Activated CD8-positive, alpha-beta memory T cell treated with anti-CD3 and anti-CD28 coated beads, Interleukin-2, amount 10 ng/mL, durations not matched to agents 7 days and 5 days (primary cell): ENCODE data around the gene ZDHHC22. TPM values are rescaled to one million over a fixed set of nuclear protein-coding genes. Genes with fewer than 3 reads are reported as not detected.

ENCODE experiments used
- ATAC-seq: fragments of 150-1000 bp; cut with Tn5 transposase; one replicate; pipeline ENCODE4 v1.10.0; 2021; ENCODE audit warnings: moderate library complexity
- CTCF ChIA-PET: fragments of 350-600 bp; sonication (Branson Sonifier 250); formaldehyde crosslinking; loops from one replicate; lab custom pipeline; 2021; ENCODE audit warnings: antibody characterized with exemption; lab: Charles Lee
- DNase-seq: peaks from one replicate; pipeline ENCODE4 v3.0.0-alpha.2; 2020
- H3K27ac Mint-ChIP-seq: one replicate; pipeline ENCODE4 v1.8.0; 2021; ENCODE audit warnings: mild to moderate bottlenecking, mixed read lengths
- H3K27me3 Mint-ChIP-seq: one replicate; pipeline ENCODE4 v1.8.0; 2021; ENCODE audit warnings: mixed read lengths
- H3K36me3 Mint-ChIP-seq: one replicate; pipeline ENCODE4 v1.8.0; 2021; ENCODE audit warnings: mild to moderate bottlenecking, mixed read lengths
- H3K4me1 Mint-ChIP-seq: one replicate; pipeline ENCODE4 v1.8.0; 2021; ENCODE audit warnings: mixed read lengths
- H3K4me3 Mint-ChIP-seq: one replicate; pipeline ENCODE4 v1.8.0; 2021; ENCODE audit warnings: mild to moderate bottlenecking, moderate library complexity, mixed read lengths
- H3K9me3 Mint-ChIP-seq: one replicate; pipeline ENCODE4 v1.8.0; 2022; ENCODE audit warnings: low read depth, mixed read lengths
- total RNA-seq, 2 experiments: library from RNA; stranded (reverse); gene quantifications; one replicate each; pipeline ENCODE4 v1.2.3, GENCODE V29; 2021

Gene ZDHHC22
- total RNA-seq, 2 experiments from 2014 or later = not detected

GRCh38 chr14:77120771-77121743 is 20.5 kb downstream of the ZDHHC22 start:
- Mint-ChIP-seq H3K27ac (peak overlapping the region; percentile 82), H3K9me3 (no peaks in the 10 kb centered on the region), H3K4me3 (peak overlapping the region; percentile 12), H3K36me3 (no peaks in the 10 kb centered on the region), H3K27me3 (peaks cover 21% of the 10 kb centered on the region), H3K4me1 (peaks cover 35% of the 10 kb centered on the region)
- DNase-seq (peak; percentile 82), ATAC-seq (peak; percentile 77)
- CTCF ChIA-PET = interaction anchor here (0.7 to 2.2 kb wide), 9 partner anchors 8 to 52 kb away, joined by 3 to 8 read pairs (median 4); partner anchors contain the start of gene CIPC

GRCh38 chr14:77119851-77120250 is 21.7 kb downstream of the ZDHHC22 start:
- Mint-ChIP-seq H3K27ac (peak overlapping the region; percentile 54), H3K4me3 (no peak overlapping the region)
- CTCF ChIA-PET = interaction anchor here (1.1 to 2.2 kb wide), 3 partner anchors 21 to 32 kb away, joined by 3 to 6 read pairs (median 4); partner anchors contain the start of gene CIPC

GRCh38 chr14:77116172-77116817 is 25.3 kb downstream of the ZDHHC22 start:
- Mint-ChIP-seq H3K36me3 (peaks cover 3% of the 10 kb centered on the region), H3K27me3 (no peaks in the 10 kb centered on the region), H3K9me3 (no peaks in the 10 kb centered on the region), H3K4me1 (peaks cover 16% of the 10 kb centered on the region), H3K27ac (no peak overlapping the region), H3K4me3 (no peak overlapping the region)
- DNase-seq = no peak
- CTCF ChIA-PET = interaction anchor here (1.2 to 6.0 kb wide), 6 partner anchors 8 to 240 kb away, joined by 3 to 24 read pairs (median 4); partner anchors contain the start of gene CIPC
- no peak for ATAC-seq

More at GRCh38 chr14:77119851-77120250, 21.7 kb downstream of the ZDHHC22 start:
- ATAC-seq (no peak), DNase-seq (no peak)
- H3K4me1 Mint-ChIP-seq = peaks cover 31% of the 10 kb centered on the region
- H3K27me3 Mint-ChIP-seq = peaks cover 13% of the 10 kb centered on the region
- H3K9me3 Mint-ChIP-seq = no peaks in the 10 kb centered on the region
- H3K36me3 Mint-ChIP-seq = peaks cover 1% of the 10 kb centered on the region

GRCh38 chr14:77114609-77115008 is 27.0 kb downstream of the ZDHHC22 start:
- H3K36me3 Mint-ChIP-seq = peaks cover 5% of the 10 kb centered on the region
- DNase-seq (no peak), ATAC-seq (no peak)
- no peaks in the 10 kb centered on the region for H3K9me3 Mint-ChIP-seq
- peaks cover under 1% of the 10 kb centered on the region for H3K4me1 Mint-ChIP-seq
- H3K27ac Mint-ChIP-seq = no peak overlapping the region
- H3K4me3 Mint-ChIP-seq = no peak overlapping the region
- no peaks in the 10 kb centered on the region for H3K27me3 Mint-ChIP-seq
- CTCF ChIA-PET = interaction anchor here (1.3 to 6.0 kb wide), 3 partner anchors 9 to 15 kb away, joined by 4 to 24 read pairs (median 7); partner anchors contain the start of gene CIPC

GRCh38 chr14:77113644-77114043 is 27.9 kb downstream of the ZDHHC22 start:
- ATAC-seq (no peak), DNase-seq (no peak)
- H3K9me3 Mint-ChIP-seq = no peaks in the 10 kb centered on the region
- no peaks in the 10 kb centered on the region for H3K27me3 Mint-ChIP-seq
- H3K4me1 Mint-ChIP-seq = no peaks in the 10 kb centered on the region
- H3K27ac Mint-ChIP-seq = no peak overlapping the region
- H3K36me3 Mint-ChIP-seq = peaks cover 5% of the 10 kb centered on the region
- H3K4me3 Mint-ChIP-seq = no peak overlapping the region
- CTCF ChIA-PET = interaction anchor here (1.4 to 6.0 kb wide), 3 partner anchors 8 to 14 kb away, joined by 7 to 24 read pairs (median 8); partner anchors contain the start of gene CIPC

- Mint-ChIP-seq H3K4me3 (no peak overlapping the region), H3K27me3 (no peaks in the 10 kb centered on the region), H3K9me3 (no peaks in the 10 kb centered on the region), H3K27ac (no peak overlapping the region), H3K36me3 (peaks cover 7% of the 10 kb centered on the region), H3K4me1 (no peaks in the 10 kb centered on the region)
- ATAC-seq (no peak), DNase-seq (no peak)
- CTCF ChIA-PET = interaction anchor here (1.3 to 4.6 kb wide), 3 partner anchors 11 to 40 kb away, joined by 3 to 15 read pairs (median 8); no protein-coding TSS in a partner anchor
Observed at GRCh38 chr14:77111021-77111420, 30.6 kb downstream of the ZDHHC22 start.

- CTCF ChIA-PET = interaction anchor here (1.3 to 4.6 kb wide), 3 partner anchors 11 to 40 kb away, joined by 3 to 15 read pairs (median 14); partner anchors contain the start of gene CIPC
- Mint-ChIP-seq H3K27ac (no peak overlapping the region), H3K4me3 (no peak overlapping the region), H3K4me1 (no peaks in the 10 kb centered on the region), H3K36me3 (peaks cover 7% of the 10 kb centered on the region), H3K27me3 (no peaks in the 10 kb centered on the region), H3K9me3 (no peaks in the 10 kb centered on the region)
- ATAC-seq (no peak), DNase-seq (no peak)
Observed at GRCh38 chr14:77110286-77110685, 31.3 kb downstream of the ZDHHC22 start.

- H3K4me1 Mint-ChIP-seq = no peaks in the 10 kb centered on the region
- no peak for DNase-seq
- ATAC-seq = no peak
- CTCF ChIA-PET = interaction anchor here (1.3 to 4.6 kb wide), 3 partner anchors 11 to 39 kb away, joined by 3 to 15 read pairs (median 14); partner anchors contain the start of gene CIPC
- no peaks in the 10 kb centered on the region for H3K9me3 Mint-ChIP-seq
- no peaks in the 10 kb centered on the region for H3K27me3 Mint-ChIP-seq
- no peak overlapping the region for H3K4me3 Mint-ChIP-seq
- H3K27ac Mint-ChIP-seq = no peak overlapping the region
- H3K36me3 Mint-ChIP-seq = peaks cover 5% of the 10 kb centered on the region
Observed at GRCh38 chr14:77109656-77110055, 31.9 kb downstream of the ZDHHC22 start.

- H3K9me3 Mint-ChIP-seq = no peaks in the 10 kb centered on the region
- H3K27me3 Mint-ChIP-seq = no peaks in the 10 kb centered on the region
- ATAC-seq = no peak
- H3K36me3 Mint-ChIP-seq = peaks cover 4% of the 10 kb centered on the region
- no peak for DNase-seq
- CTCF ChIA-PET = interaction anchor here (0.9 to 4.6 kb wide), 3 partner anchors 10 to 15 kb away, joined by 3 to 15 read pairs (median 14); partner anchors contain the start of gene CIPC
- no peaks in the 10 kb centered on the region for H3K4me1 Mint-ChIP-seq
- H3K27ac Mint-ChIP-seq = no peak overlapping the region
- no peak overlapping the region for H3K4me3 Mint-ChIP-seq
Observed at GRCh38 chr14:77108753-77109152, 32.8 kb downstream of the ZDHHC22 start.

GRCh38 chr14:77107228-77107627 is 34.4 kb downstream of the ZDHHC22 start:
- Mint-ChIP-seq H3K27ac (no peak overlapping the region), H3K4me3 (no peak overlapping the region), H3K4me1 (no peaks in the 10 kb centered on the region), H3K36me3 (peaks cover 4% of the 10 kb centered on the region), H3K9me3 (no peaks in the 10 kb centered on the region), H3K27me3 (no peaks in the 10 kb centered on the region)
- CTCF ChIA-PET = interaction anchor here (1.1 to 1.2 kb wide), 3 partner anchors 37 to 231 kb away, joined by 3 to 4 read pairs (median 3); no protein-coding TSS in a partner anchor
- DNase-seq (no peak), ATAC-seq (no peak)

GRCh38 chr14:77106666-77107065 is 34.9 kb downstream of the ZDHHC22 start:
- CTCF ChIA-PET = interaction anchor here (0.9 to 1.3 kb wide), 3 partner anchors 9 to 209 kb away, joined by 3 read pairs; no protein-coding TSS in a partner anchor
- H3K4me1 Mint-ChIP-seq = peaks cover 2% of the 10 kb centered on the region
- no peak overlapping the region for H3K4me3 Mint-ChIP-seq
- no peaks in the 10 kb centered on the region for H3K27me3 Mint-ChIP-seq
- H3K27ac Mint-ChIP-seq = no peak overlapping the region
- H3K9me3 Mint-ChIP-seq = no peaks in the 10 kb centered on the region
- no peak for ATAC-seq
- peaks cover 4% of the 10 kb centered on the region for H3K36me3 Mint-ChIP-seq
- no peak for DNase-seq

GRCh38 chr14:77105145-77105939 is 36.2 kb downstream of the ZDHHC22 start:
- Mint-ChIP-seq H3K9me3 (no peaks in the 10 kb centered on the region), H3K27ac (no peak overlapping the region), H3K4me1 (peaks cover 8% of the 10 kb centered on the region), H3K4me3 (no peak overlapping the region), H3K36me3 (peaks cover 3% of the 10 kb centered on the region), H3K27me3 (no peaks in the 10 kb centered on the region)
- no peak for DNase-seq
- CTCF ChIA-PET = interaction anchor here (0.5 to 1.6 kb wide), 9 partner anchors 10 to 232 kb away, joined by 3 to 5 read pairs (median 4); no protein-coding TSS in a partner anchor
- no peak for ATAC-seq
